Measurements from ENCODE around the gene DMAC2. TPM values are rescaled to one million over a fixed set of nuclear protein-coding genes. Genes with fewer than 3 reads are reported as not detected.

DMAC2 gene
- total RNA-seq, 2 experiments from 2014 or later = 47.6 to 51.5 TPM

DNA sequence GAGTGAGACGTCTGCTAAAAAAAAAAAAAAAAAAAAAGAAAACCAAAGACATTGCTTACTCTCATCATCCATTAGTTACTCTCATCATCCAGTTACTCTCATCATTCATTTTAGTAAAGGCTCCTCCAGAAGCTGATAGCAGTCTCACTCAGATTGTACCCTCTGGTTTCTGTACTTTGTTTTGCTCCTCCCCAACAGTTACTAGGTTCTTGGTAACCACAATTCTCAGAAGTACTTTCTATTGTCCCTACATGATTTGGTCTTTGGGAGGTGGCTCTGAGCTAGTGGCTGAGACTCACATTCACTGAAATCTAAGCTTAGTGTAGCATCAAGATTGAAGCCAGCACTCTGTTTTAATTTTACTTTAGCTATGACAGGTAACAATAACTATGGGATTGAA, 17.5 kb upstream of the DMAC2 start:
- ATAC-seq (peak; percentile 94), DNase-seq (no peak)
- Mint-ChIP-seq H3K27ac (peak overlapping the region; percentile 48), H3K9me3 (no peaks in the 10 kb centered on the region), H3K27me3 (peaks cover 20% of the 10 kb centered on the region), H3K4me1 (ENCODE audit: low read depth) (peaks cover 14% of the 10 kb centered on the region), H3K36me3 (ENCODE audit: low read depth) (no peaks in the 10 kb centered on the region), H3K4me3 (no peak overlapping the region)
- intact Hi-C loops (cut with micrococcal nuclease) = no loop called here
- CTCF ChIA-PET = interaction anchor here (1.2 to 15.6 kb wide), 5 partner anchors 9 to 140 kb away, joined by 4 to 272 read pairs (median 5); partner anchors contain the start of gene CEACAM21
- TF ChIP-seq, protein P1, sequence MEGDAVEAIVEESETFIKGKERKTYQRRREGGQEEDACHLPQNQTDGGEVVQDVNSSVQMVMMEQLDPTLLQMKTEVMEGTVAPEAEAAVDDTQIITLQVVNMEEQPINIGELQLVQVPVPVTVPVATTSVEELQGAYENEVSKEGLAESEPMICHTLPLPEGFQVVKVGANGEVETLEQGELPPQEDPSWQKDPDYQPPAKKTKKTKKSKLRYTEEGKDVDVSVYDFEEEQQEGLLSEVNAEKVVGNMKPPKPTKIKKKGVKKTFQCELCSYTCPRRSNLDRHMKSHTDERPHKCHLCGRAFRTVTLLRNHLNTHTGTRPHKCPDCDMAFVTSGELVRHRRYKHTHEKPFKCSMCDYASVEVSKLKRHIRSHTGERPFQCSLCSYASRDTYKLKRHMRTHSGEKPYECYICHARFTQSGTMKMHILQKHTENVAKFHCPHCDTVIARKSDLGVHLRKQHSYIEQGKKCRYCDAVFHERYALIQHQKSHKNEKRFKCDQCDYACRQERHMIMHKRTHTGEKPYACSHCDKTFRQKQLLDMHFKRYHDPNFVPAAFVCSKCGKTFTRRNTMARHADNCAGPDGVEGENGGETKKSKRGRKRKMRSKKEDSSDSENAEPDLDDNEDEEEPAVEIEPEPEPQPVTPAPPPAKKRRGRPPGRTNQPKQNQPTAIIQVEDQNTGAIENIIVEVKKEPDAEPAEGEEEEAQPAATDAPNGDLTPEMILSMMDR (IDR thresholded peaks at IDR 0.05) = no peak
- POLR2A ChIA-PET = no interaction called here

DNA sequence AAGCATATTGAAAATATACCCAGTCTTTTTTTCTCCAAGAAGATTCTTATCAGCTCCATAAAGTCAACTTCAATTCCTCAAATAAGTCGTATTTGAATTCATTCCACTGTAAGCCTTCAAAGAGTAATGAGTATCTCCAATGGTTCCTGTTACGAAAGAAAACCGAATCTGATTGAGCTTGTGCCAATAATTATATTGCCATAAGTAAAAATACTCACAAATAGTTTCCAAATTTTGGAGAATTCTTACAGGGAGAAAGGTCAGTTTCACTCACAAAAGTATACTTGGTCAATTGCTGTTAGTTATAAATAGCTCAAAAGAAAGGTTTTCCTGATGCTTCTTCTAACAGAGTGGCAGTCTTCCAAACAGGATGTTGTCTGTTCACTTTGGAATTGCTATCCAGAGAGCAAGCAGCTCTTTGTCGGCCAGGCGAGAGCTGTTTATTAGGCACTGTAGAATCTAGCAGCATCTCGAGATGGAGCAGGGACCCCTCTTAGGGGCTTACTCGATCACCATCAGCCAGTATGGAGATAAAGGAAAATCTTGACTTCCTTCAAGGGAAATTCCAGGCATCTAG, 16.7 kb upstream of the DMAC2 start:
- POLR2A ChIA-PET = no interaction called here
- Mint-ChIP-seq H3K9me3 (no peaks in the 10 kb centered on the region), H3K36me3 (ENCODE audit: low read depth) (no peaks in the 10 kb centered on the region), H3K27me3 (peaks cover 17% of the 10 kb centered on the region), H3K27ac (no peak overlapping the region), H3K4me1 (ENCODE audit: low read depth) (peaks cover 14% of the 10 kb centered on the region), H3K4me3 (no peak overlapping the region)
- TF ChIP-seq, protein P1 (IDR thresholded peaks at IDR 0.05) = no peak
- CTCF ChIA-PET = interaction anchor here (1.2 to 15.6 kb wide), 4 partner anchors 82 to 141 kb away, joined by 4 to 272 read pairs (median 5); partner anchors contain the start of gene CEACAM21
- ATAC-seq = no peak
- no peak for DNase-seq
- intact Hi-C loops (cut with micrococcal nuclease) = no loop called here

DNA sequence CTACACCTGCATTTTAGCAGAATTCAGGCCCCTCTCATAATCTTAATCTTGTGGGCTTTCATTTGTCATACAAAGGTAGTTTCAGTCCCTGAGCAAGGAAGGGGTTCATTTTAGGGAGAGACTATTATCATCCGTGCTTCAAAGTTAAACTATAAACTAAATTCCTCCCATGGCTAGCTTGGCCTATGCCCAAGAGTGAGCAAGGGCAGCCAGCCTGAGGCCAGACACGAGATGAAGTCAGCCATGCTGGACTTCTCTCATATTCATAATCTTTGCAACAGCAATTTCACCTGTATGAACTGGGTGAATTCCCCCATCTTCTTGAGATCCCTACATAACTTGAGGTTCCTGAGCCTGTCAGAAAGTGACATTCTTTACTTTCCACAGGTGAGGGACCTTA, 16.2 kb upstream of the DMAC2 start:
- Mint-ChIP-seq H3K4me3 (no peak overlapping the region), H3K36me3 (ENCODE audit: low read depth) (no peaks in the 10 kb centered on the region), H3K27ac (no peak overlapping the region), H3K9me3 (no peaks in the 10 kb centered on the region), H3K4me1 (ENCODE audit: low read depth) (peaks cover 14% of the 10 kb centered on the region), H3K27me3 (peaks cover 17% of the 10 kb centered on the region)
- ChIA-PET CTCF (interaction anchor here (1.2 to 15.6 kb wide), 4 partner anchors 83 to 141 kb away, joined by 4 to 272 read pairs (median 5); partner anchors contain the start of gene CEACAM21), POLR2A (no interaction called here)
- intact Hi-C loops (cut with micrococcal nuclease) = no loop called here
- TF ChIP-seq, protein P1 (IDR thresholded peaks at IDR 0.05) = no peak
- DNase-seq (no peak), ATAC-seq (no peak)

DNA sequence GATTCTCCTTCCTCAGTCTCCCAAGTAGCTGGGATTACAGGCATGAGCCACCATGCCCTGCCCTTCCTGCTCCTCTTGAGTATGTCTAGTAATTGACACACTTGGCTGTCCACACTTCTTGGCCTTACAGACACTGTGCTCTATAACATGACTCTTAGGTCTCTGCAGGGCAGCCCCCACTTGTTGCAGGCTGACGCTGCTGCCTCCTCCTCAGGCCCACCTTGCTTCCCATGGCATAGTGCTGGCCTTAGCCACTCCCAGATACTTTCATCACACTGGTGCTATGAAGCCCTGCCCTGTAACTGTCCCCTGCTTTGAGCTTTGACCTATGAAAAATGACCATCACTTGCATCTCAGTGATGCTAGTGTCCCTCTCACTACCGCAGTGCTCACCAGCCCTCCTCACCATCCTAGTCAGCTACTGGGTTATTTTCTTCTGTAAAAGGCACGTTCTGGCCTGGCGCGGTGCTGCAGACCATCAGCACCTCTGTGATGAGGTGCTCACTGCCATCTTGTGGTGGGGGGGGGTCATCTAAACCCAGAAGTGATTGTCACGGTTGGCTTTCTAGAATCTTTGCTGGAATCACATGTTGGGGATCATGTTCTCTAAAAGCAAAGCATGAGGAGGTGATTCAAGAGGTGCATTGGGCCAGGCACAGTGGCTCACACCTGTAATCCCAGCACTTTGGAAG, 13.0 kb upstream of the DMAC2 start:
- Mint-ChIP-seq H3K27me3 (peaks cover 9% of the 10 kb centered on the region), H3K36me3 (ENCODE audit: low read depth) (no peaks in the 10 kb centered on the region), H3K4me3 (no peak overlapping the region), H3K4me1 (ENCODE audit: low read depth) (peaks cover 11% of the 10 kb centered on the region), H3K27ac (no peak overlapping the region), H3K9me3 (no peaks in the 10 kb centered on the region)
- ChIA-PET POLR2A (no interaction called here), CTCF (interaction anchor here (15.6 kb wide), 1 partner anchor 117 kb away, joined by 272 read pairs; the partner anchor contains the start of gene CEACAM21)
- intact Hi-C loops (cut with micrococcal nuclease) = no loop called here
- no peak for ATAC-seq
- DNase-seq = no peak
- TF ChIP-seq, protein P1 (IDR thresholded peaks at IDR 0.05) = no peak

DNA sequence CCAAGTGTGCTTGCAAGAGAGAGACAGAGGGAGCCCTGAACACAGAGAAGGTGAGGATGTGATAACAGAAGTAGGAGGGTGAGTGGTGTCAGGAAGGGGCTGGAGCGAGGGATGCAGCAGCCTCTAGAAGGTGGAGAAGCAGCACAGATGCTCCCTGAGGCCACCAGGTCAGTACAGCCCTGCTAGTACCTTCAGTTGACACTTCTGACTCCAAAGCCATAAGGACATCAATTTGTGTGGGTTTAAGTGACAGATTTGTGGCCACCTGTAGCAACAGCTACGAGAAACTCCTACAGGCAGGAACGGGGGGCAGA, 10.1 kb upstream of the DMAC2 start:
- POLR2A ChIA-PET = interaction anchor here (1.0 to 4.0 kb wide), 4 partner anchors 10 to 96 kb away, joined by 3 to 14 read pairs (median 4); partner anchors contain the start of gene DMAC2

More for the DNA sequence above, 10.1 kb upstream of the DMAC2 start:
- CTCF ChIA-PET = interaction anchor here (0.6 to 15.6 kb wide), 30 partner anchors 10 to 264 kb away, joined by 3 to 272 read pairs (median 7); partner anchors contain the start of genes B3GNT8, CEACAM21 and DMAC2
- ATAC-seq (no peak), DNase-seq (no peak)
- TF ChIP-seq, protein P1 (IDR thresholded peaks at IDR 0.05) = no peak
- Mint-ChIP-seq H3K9me3 (no peaks in the 10 kb centered on the region), H3K36me3 (ENCODE audit: low read depth) (no peaks in the 10 kb centered on the region), H3K27me3 (peaks cover 8% of the 10 kb centered on the region), H3K4me3 (no peak overlapping the region), H3K4me1 (ENCODE audit: low read depth) (no peaks in the 10 kb centered on the region), H3K27ac (no peak overlapping the region)
- intact Hi-C loops (cut with micrococcal nuclease) = loop anchor here (5.0 kb wide), 1 partner anchor 122 kb away; no protein-coding TSS in a partner anchor

Data from activated CD8-positive, alpha-beta T cell treated with anti-CD3 and anti-CD28 coated beads for 36 hours (primary cell).